HK-2 (cell line): ENCODE results near the gene TCERG1L.
"Not testable (repeated sequence)": the region's sequence is repeated elsewhere in the genome, so short reads cannot be mapped to it uniquely, and the experiment has no call there.

Source experiments
- DNase-seq: peaks from one replicate; pipeline ENCODE4 v3.0.0-alpha.2; 2018; ENCODE audit not compliant: unreplicated experiment

Gene TCERG1L

GRCh38 chr10:131084791-131085090 is 226.8 kb downstream of the TCERG1L start:
- DNase-seq, result no peak

- DNase-seq, result no peak
Observed at GRCh38 chr10:131083915-131084790, 227.4 kb downstream of the TCERG1L start.

- no peak for DNase-seq
Observed at GRCh38 chr10:131082991-131083481, 228.5 kb downstream of the TCERG1L start.

GRCh38 chr10:131082201-131082850 is 229.2 kb downstream of the TCERG1L start:
- no peak for DNase-seq

- DNase-seq, result no peak
Observed at GRCh38 chr10:131081786-131082185, 229.7 kb downstream of the TCERG1L start.

GRCh38 chr10:131081376-131081775 is 230.1 kb downstream of the TCERG1L start:
- DNase-seq, result no peak

- DNase-seq, result no peak
Observed at GRCh38 chr10:131080571-131080970, 230.9 kb downstream of the TCERG1L start.

- no peak for DNase-seq
Observed at GRCh38 chr10:131079314-131079713, 232.2 kb downstream of the TCERG1L start.

- DNase-seq, result not testable (repeated sequence)
Observed at GRCh38 chr10:131078882-131079280, 232.6 kb downstream of the TCERG1L start.

- DNase-seq, result no peak
Observed at GRCh38 chr10:131078131-131078881, 233.2 kb downstream of the TCERG1L start.

- no peak for DNase-seq
Observed at GRCh38 chr10:131077724-131078123, 233.8 kb downstream of the TCERG1L start.

GRCh38 chr10:131077031-131077430 is 234.5 kb downstream of the TCERG1L start:
- no peak for DNase-seq

- no peak for DNase-seq
Observed at GRCh38 chr10:131076356-131076755, 235.2 kb downstream of the TCERG1L start.

GRCh38 chr10:131075218-131075770 is 236.2 kb downstream of the TCERG1L start:
- DNase-seq, result no peak

GRCh38 chr10:131074682-131075081 is 236.8 kb downstream of the TCERG1L start:
- DNase-seq, result no peak

- no peak for DNase-seq
Observed at GRCh38 chr10:131073469-131074035, 238.0 kb downstream of the TCERG1L start.

GRCh38 chr10:131072651-131073468 is 238.7 kb downstream of the TCERG1L start:
- no peak for DNase-seq

- DNase-seq, result no peak
Observed at GRCh38 chr10:131071721-131072120, 239.8 kb downstream of the TCERG1L start.

- no peak for DNase-seq
Observed at GRCh38 chr10:131070856-131071255, 240.7 kb downstream of the TCERG1L start.

GRCh38 chr10:131068760-131069159 is 242.8 kb downstream of the TCERG1L start:
- DNase-seq, result no peak

GRCh38 chr10:131068311-131068710 is 243.2 kb downstream of the TCERG1L start:
- DNase-seq, result no peak
